GM23338 (cell line): Measurements from ENCODE around the gene PDE5A.

Experiments used
- CREB1 ChIP-seq: fragments of 250-450 bp; sonication (Bioruptor Pico); IDR thresholded peaks from 2 replicates; pipeline ENCODE4 v1.5.0; 2020; ENCODE audit warnings: low read depth, mild to moderate bottlenecking, moderate library complexity
- EZH2 ChIP-seq: fragments of 200-600 bp; sonication (generic); IDR thresholded peaks from one replicate; pipeline ENCODE4 v1.8.0; 2017; ENCODE audit warnings: antibody characterized with exemption, mild to moderate bottlenecking, low read depth; ENCODE audit not compliant: unreplicated experiment
- EZH2phosphoT487 ChIP-seq: fragments of 200-600 bp; sonication (generic); IDR thresholded peaks from one replicate; pipeline ENCODE4 v1.8.1; 2018; ENCODE audit warnings: antibody characterized with exemption; ENCODE audit not compliant: unreplicated experiment
- JUNB ChIP-seq: IDR thresholded peaks from one replicate; pipeline ENCODE4 v1.6.1; 2016; ENCODE audit warnings: antibody characterized with exemption; ENCODE audit not compliant: unreplicated experiment
- POLR2AphosphoS5 ChIP-seq: IDR thresholded peaks from 2 replicates; pipeline ENCODE4 v1.6.1; 2016; ENCODE audit warnings: antibody characterized with exemption, low read depth
- STAT1 ChIP-seq: IDR thresholded peaks from one replicate; pipeline ENCODE4 v1.6.1; 2016; ENCODE audit warnings: antibody characterized with exemption; ENCODE audit not compliant: unreplicated experiment
- ZNF331 ChIP-seq: fragments of 250-450 bp; sonication (Bioruptor Pico); IDR thresholded peaks from 2 replicates; pipeline ENCODE4 v1.5.0; 2020; ENCODE audit warnings: low read depth, mild to moderate bottlenecking, moderate library complexity
- TF ChIP-seq, protein P1 (sequence below), 2 experiments: fragments of 200-600 bp in 1 of 2; sonication (generic) in 1 of 2; conservative IDR thresholded peaks; 2 replicates each; pipeline versions ENCODE4 v1.5.1 to v1.6.1; 2016 to 2017; ENCODE audit warnings: antibody characterized with exemption in 2 of 2, low read depth in 2 of 2, mild to moderate bottlenecking in 2 of 2, moderate library complexity in 1 of 2
- TF ChIP-seq, protein P2 (sequence below): IDR thresholded peaks from one replicate; pipeline ENCODE4 v1.6.1; 2018; ENCODE audit warnings: antibody characterized with exemption; ENCODE audit not compliant: unreplicated experiment
- TF ChIP-seq, protein P3 (sequence below): IDR thresholded peaks from 2 replicates; pipeline ENCODE4 v1.6.1; 2016; ENCODE audit warnings: antibody characterized with exemption

DNA sequence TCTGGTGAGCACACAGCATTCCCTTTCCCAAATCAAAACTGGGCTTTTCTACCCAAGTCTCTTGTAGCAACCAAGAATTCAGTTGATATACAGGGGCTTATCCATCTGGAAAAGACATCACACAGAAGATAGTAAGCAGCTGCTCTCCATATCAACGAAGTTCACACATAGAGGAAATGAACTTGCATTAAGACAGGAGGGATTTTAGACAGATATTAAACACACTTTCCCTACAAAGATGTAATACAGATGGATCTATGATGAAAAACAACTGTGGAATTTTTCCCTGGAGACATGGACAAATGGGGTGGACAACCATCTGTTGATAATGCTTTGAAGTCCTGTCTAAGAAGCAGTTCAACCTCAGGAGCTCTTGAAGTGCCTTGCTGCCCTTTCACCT, 9.8 kb upstream of the PDE5A start:
- TF ChIP-seq, protein P1, sequence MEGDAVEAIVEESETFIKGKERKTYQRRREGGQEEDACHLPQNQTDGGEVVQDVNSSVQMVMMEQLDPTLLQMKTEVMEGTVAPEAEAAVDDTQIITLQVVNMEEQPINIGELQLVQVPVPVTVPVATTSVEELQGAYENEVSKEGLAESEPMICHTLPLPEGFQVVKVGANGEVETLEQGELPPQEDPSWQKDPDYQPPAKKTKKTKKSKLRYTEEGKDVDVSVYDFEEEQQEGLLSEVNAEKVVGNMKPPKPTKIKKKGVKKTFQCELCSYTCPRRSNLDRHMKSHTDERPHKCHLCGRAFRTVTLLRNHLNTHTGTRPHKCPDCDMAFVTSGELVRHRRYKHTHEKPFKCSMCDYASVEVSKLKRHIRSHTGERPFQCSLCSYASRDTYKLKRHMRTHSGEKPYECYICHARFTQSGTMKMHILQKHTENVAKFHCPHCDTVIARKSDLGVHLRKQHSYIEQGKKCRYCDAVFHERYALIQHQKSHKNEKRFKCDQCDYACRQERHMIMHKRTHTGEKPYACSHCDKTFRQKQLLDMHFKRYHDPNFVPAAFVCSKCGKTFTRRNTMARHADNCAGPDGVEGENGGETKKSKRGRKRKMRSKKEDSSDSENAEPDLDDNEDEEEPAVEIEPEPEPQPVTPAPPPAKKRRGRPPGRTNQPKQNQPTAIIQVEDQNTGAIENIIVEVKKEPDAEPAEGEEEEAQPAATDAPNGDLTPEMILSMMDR (conservative IDR thresholded peaks at IDR 0.05; ENCODE audit: low read depth in 2 of 2), result no peak
- TF ChIP-seq EZH2, result no peak
- no peak for TF ChIP-seq CREB1 (CRISPR knock-in tag)
- TF ChIP-seq POLR2AphosphoS5, result no peak
- TF ChIP-seq, protein P2, sequence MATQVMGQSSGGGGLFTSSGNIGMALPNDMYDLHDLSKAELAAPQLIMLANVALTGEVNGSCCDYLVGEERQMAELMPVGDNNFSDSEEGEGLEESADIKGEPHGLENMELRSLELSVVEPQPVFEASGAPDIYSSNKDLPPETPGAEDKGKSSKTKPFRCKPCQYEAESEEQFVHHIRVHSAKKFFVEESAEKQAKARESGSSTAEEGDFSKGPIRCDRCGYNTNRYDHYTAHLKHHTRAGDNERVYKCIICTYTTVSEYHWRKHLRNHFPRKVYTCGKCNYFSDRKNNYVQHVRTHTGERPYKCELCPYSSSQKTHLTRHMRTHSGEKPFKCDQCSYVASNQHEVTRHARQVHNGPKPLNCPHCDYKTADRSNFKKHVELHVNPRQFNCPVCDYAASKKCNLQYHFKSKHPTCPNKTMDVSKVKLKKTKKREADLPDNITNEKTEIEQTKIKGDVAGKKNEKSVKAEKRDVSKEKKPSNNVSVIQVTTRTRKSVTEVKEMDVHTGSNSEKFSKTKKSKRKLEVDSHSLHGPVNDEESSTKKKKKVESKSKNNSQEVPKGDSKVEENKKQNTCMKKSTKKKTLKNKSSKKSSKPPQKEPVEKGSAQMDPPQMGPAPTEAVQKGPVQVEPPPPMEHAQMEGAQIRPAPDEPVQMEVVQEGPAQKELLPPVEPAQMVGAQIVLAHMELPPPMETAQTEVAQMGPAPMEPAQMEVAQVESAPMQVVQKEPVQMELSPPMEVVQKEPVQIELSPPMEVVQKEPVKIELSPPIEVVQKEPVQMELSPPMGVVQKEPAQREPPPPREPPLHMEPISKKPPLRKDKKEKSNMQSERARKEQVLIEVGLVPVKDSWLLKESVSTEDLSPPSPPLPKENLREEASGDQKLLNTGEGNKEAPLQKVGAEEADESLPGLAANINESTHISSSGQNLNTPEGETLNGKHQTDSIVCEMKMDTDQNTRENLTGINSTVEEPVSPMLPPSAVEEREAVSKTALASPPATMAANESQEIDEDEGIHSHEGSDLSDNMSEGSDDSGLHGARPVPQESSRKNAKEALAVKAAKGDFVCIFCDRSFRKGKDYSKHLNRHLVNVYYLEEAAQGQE, result no peak
- no peak for TF ChIP-seq EZH2phosphoT487
- TF ChIP-seq STAT1, result no peak
- no peak for TF ChIP-seq ZNF331 (CRISPR knock-in tag)
- TF ChIP-seq, protein P3, sequence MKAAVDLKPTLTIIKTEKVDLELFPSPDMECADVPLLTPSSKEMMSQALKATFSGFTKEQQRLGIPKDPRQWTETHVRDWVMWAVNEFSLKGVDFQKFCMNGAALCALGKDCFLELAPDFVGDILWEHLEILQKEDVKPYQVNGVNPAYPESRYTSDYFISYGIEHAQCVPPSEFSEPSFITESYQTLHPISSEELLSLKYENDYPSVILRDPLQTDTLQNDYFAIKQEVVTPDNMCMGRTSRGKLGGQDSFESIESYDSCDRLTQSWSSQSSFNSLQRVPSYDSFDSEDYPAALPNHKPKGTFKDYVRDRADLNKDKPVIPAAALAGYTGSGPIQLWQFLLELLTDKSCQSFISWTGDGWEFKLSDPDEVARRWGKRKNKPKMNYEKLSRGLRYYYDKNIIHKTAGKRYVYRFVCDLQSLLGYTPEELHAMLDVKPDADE, result no peak
- TF ChIP-seq JUNB, result no peak
